PC-3 (cell line): Measurements from ENCODE around the gene NUDT6. TPM values are rescaled to one million over a fixed set of nuclear protein-coding genes. Genes with fewer than 3 reads are reported as not detected.

Source experiments
- ATAC-seq: fragments of 200-7000 bp; cut with Tn5 transposase; 2 replicates; pipeline ENCODE4 v1.9.1; 2020; ENCODE audit warnings: mild to moderate bottlenecking, moderate library complexity
- BruUV-seq: library from RNA; stranded (reverse); fragments of 400-500 nt; replicated peaks from 2 replicates; lab custom pipeline; 2021; lab: Mats Ljungman, UMichigan
- CTCF ChIA-PET: fragments of 300-600 bp; sonication (Branson Sonifier 250); formaldehyde crosslinking; loops from one replicate; lab custom pipeline; 2022; ENCODE audit warnings: antibody characterized with exemption; lab: Charles Lee
- POLR2A ChIA-PET: fragments of 300-600 bp; sonication (Branson Sonifier 250); formaldehyde crosslinking; loops from one replicate; lab custom pipeline; 2022; ENCODE audit warnings: antibody characterized with exemption; ENCODE audit not compliant: unreplicated experiment; lab: Charles Lee
- DNase-seq: peaks from one replicate; pipeline ENCODE4 v3.0.0-alpha.2; 2015
- H2AFZ ChIP-seq: fragments of 300-600 bp; sonication (generic); 2 replicates; pipeline ENCODE4 v1.6.0; 2016; ENCODE audit warnings: antibody characterized with exemption, low read length
- H3F3A ChIP-seq: fragments of 300-600 bp; sonication (generic); one replicate; pipeline ENCODE4 v1.6.0; 2017; ENCODE audit warnings: antibody characterized with exemption, low read length, control low read depth, mild to moderate bottlenecking; ENCODE audit not compliant: unreplicated experiment
- H3K27ac ChIP-seq: fragments of 300-600 bp; sonication (generic); 2 replicates; pipeline ENCODE4 v1.5.1; 2016; ENCODE audit warnings: mild to moderate bottlenecking, low read length
- H3K27me3 ChIP-seq: fragments of 300-600 bp; sonication (generic); 2 replicates; pipeline ENCODE4 v1.6.1; 2016; ENCODE audit warnings: low read length, mixed read lengths
- H3K36me3 ChIP-seq: fragments of 300-600 bp; sonication (generic); 2 replicates; pipeline ENCODE4 v1.6.1; 2016; ENCODE audit warnings: low read depth, mixed run types, low read length, mixed read lengths
- H3K4me1 ChIP-seq: fragments of 300-600 bp; sonication (generic); 2 replicates; pipeline ENCODE4 v1.5.1; 2016; ENCODE audit warnings: low read length; ENCODE audit not compliant: insufficient read depth
- H3K4me2 ChIP-seq: fragments of 300-600 bp; sonication (generic); 2 replicates; pipeline ENCODE4 v1.6.0; 2016; ENCODE audit warnings: low read length
- H3K4me3 ChIP-seq: fragments of 300-600 bp; sonication (generic); 2 replicates; pipeline ENCODE4 v1.5.1; 2016; ENCODE audit warnings: mild to moderate bottlenecking, low read length, mixed read lengths
- H3K79me2 ChIP-seq: fragments of 300-600 bp; sonication (generic); 2 replicates; pipeline ENCODE4 v1.6.1; 2017; ENCODE audit warnings: low read length, mixed read lengths
- H3K9ac ChIP-seq: fragments of 300-600 bp; sonication (generic); 2 replicates; pipeline ENCODE4 v1.6.0; 2016; ENCODE audit warnings: mild to moderate bottlenecking, low read length
- H3K9me2 ChIP-seq: fragments of 300-600 bp; sonication (generic); replicated peaks from 2 replicates; pipeline ENCODE4 v1.6.1; 2016; ENCODE audit warnings: mixed run types, low read length, mixed read lengths
- H3K9me3 ChIP-seq: fragments of 300-600 bp; sonication (generic); 2 replicates; pipeline ENCODE4 v1.6.1; 2016; ENCODE audit warnings: low read length, mixed read lengths
- H4K20me1 ChIP-seq: fragments of 300-600 bp; sonication (generic); 2 replicates; pipeline ENCODE4 v1.6.1; 2016; ENCODE audit warnings: low read length, mixed read lengths
- CTCF ChIP-seq: fragments of 300-600 bp; sonication (generic); conservative IDR thresholded peaks from 2 replicates; pipeline ENCODE4 v1.5.1; 2017; ENCODE audit warnings: antibody characterized with exemption, low read depth, mild to moderate bottlenecking, low read length
- EZH2 ChIP-seq: fragments of 300-600 bp; sonication (generic); IDR thresholded peaks from one replicate; pipeline ENCODE4 v1.6.1; 2017; ENCODE audit warnings: antibody characterized with exemption, mild to moderate bottlenecking, low read length; ENCODE audit not compliant: unreplicated experiment
- EZH2phosphoT487 ChIP-seq: fragments of 300-600 bp; sonication (generic); IDR thresholded peaks from 2 replicates; pipeline ENCODE4 v1.6.1; 2018; ENCODE audit warnings: mild to moderate bottlenecking, antibody characterized with exemption, low read length, borderline replicate concordance
- intact Hi-C: fragments of 100-400 bp; cut with micrococcal nuclease; formaldehyde crosslinking; loops from 2 replicates; pipeline ENCODE4 v1.9.0; 2023
- total RNA-seq: library from RNA; depleted of rRNA; stranded (reverse); fragments of >200 nt; gene quantifications from 2 replicates; pipeline ENCODE4 v1.2.3, GENCODE V29; 2014

The NUDT6 gene
- total RNA-seq, 1 experiment from 2014 or later, result 6.9 TPM

GRCh38 chr4:122895336-122895995 lies 26.9 kb downstream of the NUDT6 start:
- no peak overlapping the region for H3K9ac ChIP-seq
- no peaks in the 10 kb centered on the region for H3K9me3 ChIP-seq
- intact Hi-C loops, result loop anchor here (5.0 kb wide), 2 partner anchors 68 to 113 kb away; partner anchors contain the start of gene FGF2
- peaks cover 5% of the 10 kb centered on the region; the same call in 1 of the 2 replicates for H3K36me3 ChIP-seq
- TF ChIP-seq CTCF (no peak), EZH2phosphoT487 (no peak), EZH2 (no peak)
- H3K4me2 ChIP-seq, result peak overlapping the region; percentile 31; the same call in 1 of the 2 replicates
- H3K4me3 ChIP-seq, result no peak overlapping the region
- H3K27ac ChIP-seq, result peak overlapping the region; percentile 76
- ATAC-seq (no peak; the same call in 1 of the 2 replicates), DNase-seq (no peak)
- POLR2A ChIA-PET, result no interaction called here
- H2AFZ ChIP-seq, result no peak overlapping the region
- no TSS peak for BruUV-seq
- peaks cover 3% of the 10 kb centered on the region for H3F3A ChIP-seq
- H3K9me2 ChIP-seq, result no peaks in the 10 kb centered on the region
- CTCF ChIA-PET, result no interaction called here
- H3K4me1 ChIP-seq, result peaks cover 42% of the 10 kb centered on the region
- no peaks in the 10 kb centered on the region for H4K20me1 ChIP-seq
- no peaks in the 10 kb centered on the region for H3K79me2 ChIP-seq
- no peaks in the 10 kb centered on the region for H3K27me3 ChIP-seq

- no TSS peak for BruUV-seq
- Histone ChIP-seq H3K9ac (no peak overlapping the region), H3F3A (peaks cover 3% of the 10 kb centered on the region), H3K9me3 (no peaks in the 10 kb centered on the region), H3K36me3 (peaks cover 5% of the 10 kb centered on the region; the same call in 1 of the 2 replicates), H4K20me1 (no peaks in the 10 kb centered on the region), H3K4me2 (no peak overlapping the region), H3K4me3 (no peak overlapping the region), H3K27me3 (no peaks in the 10 kb centered on the region), H3K79me2 (no peaks in the 10 kb centered on the region), H3K4me1 (peaks cover 49% of the 10 kb centered on the region), H3K9me2 (no peaks in the 10 kb centered on the region), H3K27ac (no peak overlapping the region), H2AFZ (no peak overlapping the region)
- DNase-seq (no peak), ATAC-seq (no peak)
- ChIA-PET CTCF (no interaction called here), POLR2A (no interaction called here)
- intact Hi-C loops, result loop anchor here (5.0 kb wide), 2 partner anchors 68 to 113 kb away; partner anchors contain the start of gene FGF2
- TF ChIP-seq EZH2 (no peak), CTCF (no peak), EZH2phosphoT487 (no peak)
Observed at GRCh38 chr4:122894827-122895226, 27.6 kb downstream of the NUDT6 start.
